ENCODE measurements around the gene S100A1. TPM values are rescaled to one million over a fixed set of nuclear protein-coding genes. Genes with fewer than 3 reads are reported as not detected.

Gene S100A1
- total RNA-seq, 3 donors from 2014 or later (not counting 1 experiment from before 2014, with no cell fraction given), result not detected

- H3K36me3 ChIP-seq (ENCODE audit: control insufficient read depth, insufficient read depth, low read length), result peaks cover 97% of the 10 kb centered on the region
- TF ChIP-seq CTCF (IDR thresholded peaks at IDR 0.05), result no peak
- DNase-seq, result no peak
- H3K27me3 ChIP-seq (ENCODE audit: control insufficient read depth, insufficient read depth, low read length), result no peaks in the 10 kb centered on the region
- peak overlapping the region; percentile 14 to 57 for H3K27ac Mint-ChIP-seq
- ATAC-seq, result no peak
- peaks cover 38 to 49% of the 10 kb centered on the region in 2 donors for H3K4me1 Mint-ChIP-seq
- peaks cover 43% of the 10 kb centered on the region for H3K36me3 Mint-ChIP-seq
- no peaks in the 10 kb centered on the region for H3K9me3 ChIP-seq (ENCODE audit: control insufficient read depth, insufficient read depth, low read length)
- H3K4me3 Mint-ChIP-seq, result no peak overlapping the region
- H3K27ac ChIP-seq (ENCODE audit: low read length), result no peak overlapping the region
- WGBS (ENCODE audit: insufficient coverage), result 91% methylated on average over 5 of the region's 6 CpGs
- H3K9me3 Mint-ChIP-seq, result no peaks in the 10 kb centered on the region
- H3K27me3 Mint-ChIP-seq (ENCODE audit: low read depth in 2 of 2), result no peaks in the 10 kb centered on the region
- H3K4me1 ChIP-seq (ENCODE audit: control insufficient read depth, insufficient read depth, low read length), result peaks cover 4% of the 10 kb centered on the region
- intact Hi-C loops (cut with micrococcal nuclease), result no loop called here
- no peak overlapping the region for H3K4me3 ChIP-seq (ENCODE audit: low read length)
Measured at GRCh38 chr1:153640861-153641260, 12.6 kb downstream of the S100A1 start.

- peaks cover 11% of the 10 kb centered on the region for H3K4me1 ChIP-seq (ENCODE audit: control insufficient read depth, insufficient read depth, low read length)
Measured at GRCh38 chr1:153642161-153642560, 13.9 kb downstream of the S100A1 start.

GRCh38 chr1:153643100-153643499 lies 14.9 kb downstream of the S100A1 start:
- Mint-ChIP-seq H3K9me3 (no peaks in the 10 kb centered on the region), H3K4me3 (no peak overlapping the region), H3K27ac (peak overlapping the region; percentile 75 to 82), H3K36me3 (peaks cover 46% of the 10 kb centered on the region), H3K27me3 (ENCODE audit: low read depth in 2 of 2) (no peaks in the 10 kb centered on the region), H3K4me1 (peaks cover 53 to 60% of the 10 kb centered on the region in 2 donors)
- intact Hi-C loops (cut with micrococcal nuclease), result no loop called here
- no peak overlapping the region for H3K4me3 ChIP-seq (ENCODE audit: low read length)
- no peak for TF ChIP-seq CTCF (IDR thresholded peaks at IDR 0.05)
- 97% methylated on average over 8 of the region's 11 CpGs for whole genome bisulfite sequencing (ENCODE audit: insufficient coverage)
- peaks cover 15% of the 10 kb centered on the region for H3K4me1 ChIP-seq (ENCODE audit: control insufficient read depth, insufficient read depth, low read length)
- peaks cover 80% of the 10 kb centered on the region for H3K36me3 ChIP-seq (ENCODE audit: control insufficient read depth, insufficient read depth, low read length)
- no peak overlapping the region for H3K27ac ChIP-seq (ENCODE audit: low read length)
- ATAC-seq (no peak), DNase-seq (no peak)
- H3K27me3 ChIP-seq (ENCODE audit: control insufficient read depth, insufficient read depth, low read length), result no peaks in the 10 kb centered on the region
- H3K9me3 ChIP-seq (ENCODE audit: control insufficient read depth, insufficient read depth, low read length), result no peaks in the 10 kb centered on the region

More at GRCh38 chr1:153642161-153642560, 13.9 kb downstream of the S100A1 start:
- Histone ChIP-seq H3K4me3 (ENCODE audit: low read length) (no peak overlapping the region), H3K9me3 (ENCODE audit: control insufficient read depth, insufficient read depth, low read length) (no peaks in the 10 kb centered on the region), H3K27me3 (ENCODE audit: control insufficient read depth, insufficient read depth, low read length) (no peaks in the 10 kb centered on the region), H3K36me3 (ENCODE audit: control insufficient read depth, insufficient read depth, low read length) (peaks cover 88% of the 10 kb centered on the region), H3K27ac (ENCODE audit: low read length) (no peak overlapping the region)
- H3K36me3 Mint-ChIP-seq, result peaks cover 52% of the 10 kb centered on the region
- peaks cover 46 to 57% of the 10 kb centered on the region in 2 donors for H3K4me1 Mint-ChIP-seq
- H3K4me3 Mint-ChIP-seq, result no peak overlapping the region
- ATAC-seq, result no peak
- no peak for TF ChIP-seq CTCF (IDR thresholded peaks at IDR 0.05)
- H3K9me3 Mint-ChIP-seq, result no peaks in the 10 kb centered on the region
- H3K27me3 Mint-ChIP-seq (ENCODE audit: low read depth in 2 of 2), result no peaks in the 10 kb centered on the region
- intact Hi-C loops (cut with micrococcal nuclease), result no loop called here
- WGBS (ENCODE audit: insufficient coverage), result 97% methylated on average over 10 of the region's 11 CpGs
- H3K27ac Mint-ChIP-seq, result peak overlapping the region in 1 of 2 donors; percentile 57
- no peak for DNase-seq

GRCh38 chr1:153643816-153644215 lies 15.6 kb downstream of the S100A1 start:
- H3K4me1 ChIP-seq (ENCODE audit: control insufficient read depth, insufficient read depth, low read length), result peaks cover 15% of the 10 kb centered on the region
- no peak for TF ChIP-seq CTCF (IDR thresholded peaks at IDR 0.05)
- H3K4me1 Mint-ChIP-seq, result peaks cover 53 to 60% of the 10 kb centered on the region in 2 donors
- peaks cover 44% of the 10 kb centered on the region for H3K36me3 Mint-ChIP-seq
- H3K27ac ChIP-seq (ENCODE audit: low read length), result no peak overlapping the region
- no peaks in the 10 kb centered on the region for H3K9me3 Mint-ChIP-seq
- no peaks in the 10 kb centered on the region for H3K9me3 ChIP-seq (ENCODE audit: control insufficient read depth, insufficient read depth, low read length)
- peak overlapping the region; percentile 75 to 82 for H3K27ac Mint-ChIP-seq
- ATAC-seq (no peak), DNase-seq (no peak)
- no peak overlapping the region for H3K4me3 Mint-ChIP-seq
- H3K4me3 ChIP-seq (ENCODE audit: low read length), result no peak overlapping the region
- intact Hi-C loops (cut with micrococcal nuclease), result no loop called here
- no peaks in the 10 kb centered on the region for H3K27me3 Mint-ChIP-seq (ENCODE audit: low read depth in 2 of 2)
- H3K27me3 ChIP-seq (ENCODE audit: control insufficient read depth, insufficient read depth, low read length), result no peaks in the 10 kb centered on the region
- peaks cover 73% of the 10 kb centered on the region for H3K36me3 ChIP-seq (ENCODE audit: control insufficient read depth, insufficient read depth, low read length)

Data from natural killer cell (primary cell).